Posterior cingulate gyrus (tissue), 11 donors: Measurements from ENCODE around the gene ANKHD1.
"Not testable (repeated sequence)": the region's sequence is repeated elsewhere in the genome, so short reads cannot be mapped to it uniquely, and the experiment has no call there.

Experiments used
- DNase-seq, 10 donors: peaks; one replicate each; pipeline versions ENCODE4 v3.0.0 to v3.0.0-alpha.2; 2020 to 2021; ENCODE audit warnings: mixed read lengths in 3 of 10
- intact Hi-C: fragments of 100-400 bp; cut with DNase I; formaldehyde crosslinking; loops from one replicate; pipeline ENCODE4 v1.15.1; 2023

The ANKHD1 gene

GRCh38 chr5:140420226-140420570 lies 18.6 kb downstream of the ANKHD1 start:
- DNase-seq: no peak
- intact Hi-C loops: no loop called here

DNA sequence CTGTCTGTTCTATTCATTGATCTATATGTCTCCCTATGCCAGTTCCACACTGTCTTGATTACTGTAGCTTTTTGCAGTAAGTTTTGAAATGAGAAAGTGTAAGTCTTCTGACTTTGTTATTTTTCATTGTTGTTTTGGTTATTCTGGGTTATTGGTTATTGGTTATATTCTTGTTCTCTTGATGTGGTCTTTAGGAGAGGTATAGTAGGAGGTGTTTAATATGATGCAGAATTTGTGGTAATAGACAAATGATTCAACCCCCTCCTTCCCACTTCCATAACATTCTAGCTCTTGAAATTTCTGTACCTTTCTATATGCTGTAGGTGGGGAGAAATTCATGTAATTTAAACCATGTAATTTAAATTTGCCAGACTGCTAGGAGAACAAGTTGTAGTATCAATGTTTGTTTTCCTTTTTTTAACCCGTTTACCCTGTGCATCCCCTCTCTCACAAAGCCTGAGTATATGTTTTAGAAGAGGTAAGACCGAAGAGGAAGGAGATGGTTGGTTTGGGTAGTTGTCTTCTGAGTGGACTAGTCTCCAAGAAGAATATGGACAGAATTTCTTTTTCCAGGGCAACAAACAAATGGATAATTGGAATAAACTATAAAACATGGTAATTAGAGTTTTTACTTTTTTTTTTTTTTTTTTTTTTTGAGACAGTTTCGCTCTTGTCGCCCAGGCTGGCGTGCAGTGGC lies 19.2 kb downstream of the ANKHD1 start:
- intact Hi-C loops: no loop called here

DNA sequence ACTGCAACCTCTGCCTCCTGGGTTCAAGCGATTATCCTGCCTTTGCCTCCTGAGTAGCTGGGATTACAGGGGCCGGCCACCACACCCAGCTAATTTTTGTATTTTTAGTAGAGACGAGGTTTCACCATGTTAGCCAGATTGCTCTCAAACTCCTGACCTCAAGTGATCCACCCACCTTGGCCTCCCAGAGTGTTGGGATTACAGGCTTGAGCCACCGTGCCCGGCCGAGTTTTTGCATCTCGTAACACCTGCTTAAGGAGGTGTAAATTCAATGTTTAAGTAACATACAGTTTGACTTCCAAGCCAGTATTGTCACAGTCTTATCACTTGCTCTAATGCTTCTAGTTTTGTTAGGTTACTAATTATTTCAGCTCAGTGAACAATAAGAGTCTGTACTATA lies 19.7 kb downstream of the ANKHD1 start:
- intact Hi-C loops, DNase-seq: not testable (repeated sequence)

More for the DNA sequence above, 19.2 kb downstream of the ANKHD1 start:
- DNase-seq: no peak

GRCh38 chr5:140423609-140424008 lies 22.0 kb downstream of the ANKHD1 start:
- no peak for DNase-seq
- intact Hi-C loops: no loop called here

GRCh38 chr5:140424135-140424534 lies 22.5 kb downstream of the ANKHD1 start:
- DNase-seq: no peak
- intact Hi-C loops: no loop called here

GRCh38 chr5:140427726-140428125 lies 26.1 kb downstream of the ANKHD1 start:
- intact Hi-C loops, DNase-seq: not testable (repeated sequence)

DNA sequence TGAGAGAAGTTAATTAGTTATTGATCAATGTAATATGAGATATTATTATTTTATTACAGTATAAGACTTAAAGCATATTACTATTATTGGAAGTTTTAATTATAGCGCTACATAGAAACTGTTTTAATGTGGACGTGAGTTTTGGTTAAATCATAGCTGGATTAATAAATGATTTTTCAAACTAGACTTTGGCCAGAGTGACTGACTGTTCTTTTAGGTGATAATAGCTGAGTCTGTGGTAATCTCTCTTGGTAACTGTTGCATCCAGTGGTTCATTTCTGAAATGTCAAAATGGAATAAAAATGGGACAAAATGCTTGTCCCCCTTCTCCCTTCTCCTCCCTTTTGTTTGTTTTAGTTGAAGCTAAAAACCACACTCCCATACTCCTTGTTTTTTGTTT lies 28.1 kb downstream of the ANKHD1 start:
- intact Hi-C loops: no loop called here
- no peak for DNase-seq

DNA sequence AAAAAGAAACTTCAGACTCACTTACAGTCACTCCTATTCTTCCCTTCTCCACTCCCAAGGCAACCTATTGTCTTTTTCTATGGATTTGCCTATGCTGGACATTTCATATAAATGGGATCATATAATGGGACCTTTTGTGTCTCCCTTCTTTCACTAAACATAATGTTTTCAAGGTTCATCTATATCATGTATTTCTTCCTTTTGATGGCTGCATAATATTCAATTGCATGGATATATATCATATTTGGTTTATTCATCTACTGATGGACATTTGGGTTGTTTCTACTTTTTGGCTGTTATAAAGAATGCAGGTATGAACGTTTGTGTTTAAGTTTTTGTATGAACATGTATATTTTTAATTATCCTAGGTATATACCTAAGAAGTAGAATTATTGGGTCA lies 30.6 kb downstream of the ANKHD1 start:
- intact Hi-C loops: no loop called here
- no peak for DNase-seq

DNA sequence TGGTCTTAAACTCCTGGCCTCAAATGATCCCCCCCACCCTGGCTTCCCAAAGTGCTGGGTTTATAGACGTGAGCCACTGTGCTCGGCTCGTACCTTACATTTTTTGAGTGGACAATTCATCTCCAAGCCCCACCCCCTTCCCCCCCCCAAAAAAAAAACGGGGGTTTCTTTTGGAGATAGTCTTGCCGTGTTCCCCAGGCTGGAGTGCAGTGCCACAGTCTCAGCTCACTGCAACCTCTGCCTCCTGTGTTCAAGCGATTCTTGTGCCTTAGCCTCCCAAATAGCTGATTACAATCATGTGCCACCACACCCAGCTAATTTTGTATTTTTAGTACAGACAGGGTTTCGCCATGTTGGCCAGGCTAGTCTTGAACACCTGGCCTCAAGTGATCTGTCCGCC lies 31.3 kb downstream of the ANKHD1 start:
- DNase-seq: no peak
- intact Hi-C loops: no loop called here

DNA sequence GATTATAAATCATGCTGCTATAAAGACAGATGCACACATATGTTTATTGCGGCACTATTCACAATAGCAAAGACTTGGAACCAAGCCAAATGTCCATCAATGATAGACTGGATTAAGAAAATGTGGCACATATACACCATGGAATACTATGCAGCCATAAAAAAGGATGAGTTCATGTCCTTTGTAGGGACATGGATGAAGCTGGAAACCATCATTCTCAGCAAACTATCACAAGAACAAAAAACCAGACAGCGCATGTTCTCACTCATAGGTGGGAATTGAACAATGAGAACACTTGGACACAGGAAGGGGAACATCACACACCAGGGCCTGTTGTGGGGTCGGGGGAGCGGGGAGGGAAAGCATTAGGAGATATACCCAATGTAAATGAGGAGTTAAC lies 55.7 kb downstream of the ANKHD1 start:
- DNase-seq, intact Hi-C loops: not testable (repeated sequence)

GRCh38 chr5:140466981-140467742 lies 65.5 kb downstream of the ANKHD1 start:
- no peak for DNase-seq
- intact Hi-C loops: no loop called here

DNA sequence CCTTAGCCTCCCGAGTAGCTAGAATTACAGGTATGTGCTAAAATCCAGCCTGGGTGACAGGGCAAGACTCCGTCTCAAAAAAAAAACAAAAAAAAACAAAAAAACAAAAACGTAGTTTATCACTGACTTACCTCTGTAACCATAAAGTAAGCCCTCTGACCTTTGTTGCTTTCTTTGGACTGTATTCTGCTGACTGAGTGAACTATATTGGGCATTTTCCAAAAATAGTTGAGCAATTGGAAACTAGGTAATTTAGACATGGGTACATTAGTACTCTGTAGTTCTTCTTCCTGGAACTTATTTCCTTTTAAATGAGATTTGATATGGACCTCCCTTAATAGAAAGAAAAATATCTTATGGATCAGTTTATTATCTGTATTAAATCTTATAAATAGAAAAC lies 66.6 kb downstream of the ANKHD1 start:
- intact Hi-C loops: no loop called here
- no peak for DNase-seq

GRCh38 chr5:140469259-140469658 lies 67.6 kb downstream of the ANKHD1 start:
- DNase-seq: no peak
- intact Hi-C loops: no loop called here

DNA sequence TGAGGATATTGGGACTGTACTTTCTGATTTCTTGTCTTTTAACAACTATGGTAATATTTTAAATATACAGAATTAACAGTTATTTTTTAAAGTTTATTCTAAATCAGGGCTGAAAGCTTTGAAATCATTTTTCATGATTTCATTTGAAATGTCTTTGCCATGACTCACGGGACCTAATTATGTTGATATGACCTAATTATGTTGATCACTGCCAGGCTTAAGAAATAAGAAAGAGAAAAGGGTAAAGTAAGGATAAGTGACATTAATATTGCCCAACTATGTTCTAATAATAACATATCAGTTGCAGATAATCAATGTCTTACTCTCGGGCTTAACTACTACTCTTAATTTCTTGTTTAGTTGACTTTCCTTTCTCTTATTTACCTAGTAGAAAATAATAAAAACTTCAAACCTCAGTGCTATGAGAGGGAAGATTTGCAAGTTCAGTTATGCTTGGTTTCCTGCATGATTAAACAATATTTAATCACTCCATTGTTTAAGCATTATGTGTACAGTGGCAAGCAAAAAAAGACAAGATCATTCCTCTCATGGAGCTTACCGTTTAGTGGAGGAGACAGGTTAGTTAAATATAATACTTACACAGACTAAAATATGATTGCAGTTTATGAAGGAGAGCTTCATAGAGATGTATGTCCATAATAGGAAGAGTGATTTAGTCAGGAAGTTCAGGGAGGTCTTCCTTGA lies 78.8 kb downstream of the ANKHD1 start:
- intact Hi-C loops: no loop called here
- no peak for DNase-seq

- intact Hi-C loops: no loop called here
- DNase-seq: no peak
Observed at GRCh38 chr5:140481758-140482157, 80.1 kb downstream of the ANKHD1 start.

GRCh38 chr5:140483055-140483454 lies 81.4 kb downstream of the ANKHD1 start:
- no peak for DNase-seq
- intact Hi-C loops: no loop called here

- intact Hi-C loops: not testable (repeated sequence)
Observed at GRCh38 chr5:140488141-140488540, 86.5 kb downstream of the ANKHD1 start.

DNA sequence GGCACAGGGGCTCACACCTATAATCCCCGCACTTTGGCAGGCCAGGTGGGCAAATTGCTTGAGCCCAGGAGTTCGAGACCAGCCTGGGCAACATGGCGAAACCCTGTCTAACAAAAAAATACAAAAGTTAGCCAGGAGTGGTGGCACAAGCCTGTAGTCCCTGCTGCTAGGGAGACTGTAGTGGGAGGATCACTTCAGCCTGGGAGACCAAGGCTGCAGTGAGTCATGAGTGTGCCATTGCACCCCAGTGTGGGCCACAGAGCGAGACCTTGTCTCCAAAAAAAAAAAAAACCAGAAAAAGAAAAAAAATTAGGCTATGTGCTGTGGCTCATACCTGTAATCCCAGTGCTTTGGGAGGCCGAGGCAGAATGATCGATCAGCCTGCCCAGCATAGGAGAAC lies 87.3 kb downstream of the ANKHD1 start:
- peak in 1 of 10 donors; percentile 41 for DNase-seq
- intact Hi-C loops: no loop called here

More at GRCh38 chr5:140488141-140488540, 86.5 kb downstream of the ANKHD1 start:
- not testable (repeated sequence) for DNase-seq

DNA sequence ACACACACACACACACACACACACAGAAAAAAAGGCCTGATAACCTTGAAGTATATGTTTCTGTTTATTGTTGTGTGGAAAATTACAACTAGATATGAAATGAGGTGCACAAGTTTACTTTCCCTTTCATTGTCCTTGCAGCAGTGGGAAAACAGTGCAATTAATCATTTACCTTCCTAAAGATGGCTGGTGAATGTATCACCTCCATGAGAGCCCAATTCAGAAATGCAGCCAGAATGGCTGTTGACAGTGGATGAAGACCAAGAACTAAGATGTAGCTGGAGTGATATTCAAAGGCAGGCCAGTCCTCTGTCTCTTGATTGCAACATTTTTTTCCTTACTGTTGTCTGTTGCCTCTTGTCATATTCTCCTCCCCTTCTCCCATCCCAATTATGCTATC lies 96.3 kb downstream of the ANKHD1 start:
- DNase-seq: no peak
- intact Hi-C loops: no loop called here

DNA sequence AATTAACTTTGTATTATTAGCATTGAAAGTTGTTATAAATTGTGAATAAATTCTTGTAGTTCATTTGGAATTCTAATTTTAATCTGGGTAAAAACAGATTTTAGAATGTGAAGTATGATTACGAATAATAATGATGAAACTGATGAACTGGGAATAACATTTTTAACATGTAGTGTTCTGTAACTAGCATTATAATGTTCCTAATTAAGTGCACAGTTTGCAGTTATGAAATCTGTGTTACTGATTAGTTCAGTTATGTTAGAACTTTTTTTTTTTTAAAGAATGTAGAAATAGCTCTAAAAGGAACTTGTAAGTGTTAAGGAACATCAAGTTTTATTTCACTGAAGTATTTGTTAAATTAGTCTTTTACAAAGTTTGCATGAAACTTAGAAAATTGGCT lies 97.0 kb downstream of the ANKHD1 start:
- no peak for DNase-seq
- intact Hi-C loops: no loop called here

DNA sequence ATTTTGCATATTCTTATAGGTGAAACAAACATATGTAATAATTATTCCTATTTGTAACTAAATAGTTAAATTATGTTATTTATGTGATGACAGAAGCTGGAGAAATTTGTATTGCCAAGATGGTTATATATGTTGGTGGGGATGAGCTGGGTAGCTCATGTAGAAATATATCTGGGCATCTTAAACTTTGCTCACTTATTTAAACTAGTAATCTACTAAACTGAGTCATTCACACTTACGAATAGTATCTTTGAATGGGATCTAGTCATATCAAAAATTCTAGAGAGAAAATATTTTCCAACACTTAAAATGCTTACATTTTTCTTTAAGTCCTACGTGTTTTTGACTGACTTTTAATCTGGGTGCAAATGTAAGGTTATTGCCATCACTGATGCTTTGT lies 101.2 kb downstream of the ANKHD1 start:
- no peak for DNase-seq
- intact Hi-C loops: no loop called here

DNA sequence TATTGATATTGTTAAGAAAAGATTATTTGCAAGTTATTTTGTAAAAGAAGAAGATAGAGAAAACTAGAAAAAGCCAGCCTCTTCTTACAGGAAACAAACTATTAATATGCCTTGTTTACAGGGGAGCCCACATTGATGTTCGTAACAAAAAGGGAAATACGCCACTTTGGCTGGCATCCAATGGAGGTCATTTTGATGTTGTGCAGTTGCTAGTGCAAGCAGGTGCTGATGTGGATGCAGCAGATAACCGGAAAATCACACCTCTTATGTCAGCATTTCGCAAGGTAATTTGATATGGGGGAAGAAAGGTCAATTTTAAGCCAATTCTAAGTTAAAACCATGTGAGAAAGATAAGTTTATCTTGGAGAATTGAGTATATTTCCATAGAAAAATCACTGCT lies 108.3 kb downstream of the ANKHD1 start:
- intact Hi-C loops: no loop called here
- DNase-seq: no peak
